Left lung (tissue), 10 donors: Measurements from ENCODE around the gene CRTC1. TPM values are rescaled to one million over a fixed set of nuclear protein-coding genes. Genes with fewer than 3 reads are reported as not detected.

Experiments used
- ATAC-seq: fragments of 200-7000 bp; cut with Tn5 transposase; one replicate; pipeline ENCODE4 v1.9.1; 2020; ENCODE audit warnings: moderate library complexity
- DNase-seq, 4 donors: peaks; one replicate each; pipeline ENCODE4 v3.0.0-alpha.2; 2013 to 2020
- H3K27ac ChIP-seq, 2 donors: fragments of 200-600 bp; sonication (generic) in 1 of 2; one replicate each; pipeline versions ENCODE4 v1.5.0 to v1.8.0; 2020 to 2021
- H3K27me3 ChIP-seq, 2 donors: fragments of 200-600 bp; sonication (generic) in 1 of 2; one replicate each; pipeline versions ENCODE4 v1.5.0 to v1.8.0; 2020 to 2021
- H3K36me3 ChIP-seq, 2 donors: fragments of 200-600 bp; sonication (generic) in 1 of 2; one replicate each; pipeline versions ENCODE4 v1.5.0 to v1.8.0; 2020 to 2021
- H3K4me1 ChIP-seq, 2 donors: fragments of 200-600 bp; one replicate each; pipeline ENCODE4 v1.8.0; 2021
- H3K4me3 ChIP-seq, 2 donors: fragments of 200-600 bp; sonication (generic) in 1 of 2; one replicate each; pipeline versions ENCODE4 v1.5.0 to v1.8.0; 2020 to 2021; ENCODE audit warnings: mild to moderate bottlenecking in 1 of 2
- H3K9me3 ChIP-seq, 2 donors: fragments of 200-600 bp; sonication (generic) in 1 of 2; one replicate each; pipeline versions ENCODE4 v1.5.0 to v1.8.0; 2020 to 2021
- intact Hi-C, 2 donors: fragments of 100-400 bp; cut with DNase I; formaldehyde crosslinking; loops; one replicate each; pipeline versions ENCODE4 v1.11.2 to v1.14.2; 2022
- polyA plus RNA-seq, 6 donors: library from polyadenylated mRNA; unstranded; fragments of 120-200 nt; gene quantifications; one replicate each; pipeline ENCODE4 v1.2.1, GENCODE V29; 2013; ENCODE audit not compliant: insufficient read length in 6 of 6
- total RNA-seq, 2 donors: library from RNA; stranded (reverse); fragmentation: NEBNext Ultra II Directional; extraction: Animal tissue kit (Norgen Biotek cat#: 25700); gene quantifications; one replicate each; pipeline ENCODE4 v1.2.1, GENCODE V29; 2021
- TF ChIP-seq, protein P1 (sequence below), 2 donors: fragments of 200-600 bp; sonication (generic) in 1 of 2; IDR thresholded peaks; one replicate each; pipeline versions ENCODE4 v1.5.0 to v1.8.0; 2021; ENCODE audit warnings: antibody characterized with exemption in 2 of 2
- donor health status: DM: no; HTN: yes; CAD: no.
- donor health status: DM: no; HTN: no; CAD: no.

The CRTC1 gene
- total and polyA plus RNA-seq, 8 donors, result 11.3 to 23.9 (median 14.6) TPM

GRCh38 chr19:18750295-18750970 is 67.0 kb downstream of the CRTC1 start:
- DNase-seq, result peak in 1 of 4 donors; percentile 50
- ATAC-seq, result no peak
- no peak overlapping the region for H3K4me3 ChIP-seq
- H3K27me3 ChIP-seq, result no peaks in the 10 kb centered on the region
- TF ChIP-seq, protein P1, sequence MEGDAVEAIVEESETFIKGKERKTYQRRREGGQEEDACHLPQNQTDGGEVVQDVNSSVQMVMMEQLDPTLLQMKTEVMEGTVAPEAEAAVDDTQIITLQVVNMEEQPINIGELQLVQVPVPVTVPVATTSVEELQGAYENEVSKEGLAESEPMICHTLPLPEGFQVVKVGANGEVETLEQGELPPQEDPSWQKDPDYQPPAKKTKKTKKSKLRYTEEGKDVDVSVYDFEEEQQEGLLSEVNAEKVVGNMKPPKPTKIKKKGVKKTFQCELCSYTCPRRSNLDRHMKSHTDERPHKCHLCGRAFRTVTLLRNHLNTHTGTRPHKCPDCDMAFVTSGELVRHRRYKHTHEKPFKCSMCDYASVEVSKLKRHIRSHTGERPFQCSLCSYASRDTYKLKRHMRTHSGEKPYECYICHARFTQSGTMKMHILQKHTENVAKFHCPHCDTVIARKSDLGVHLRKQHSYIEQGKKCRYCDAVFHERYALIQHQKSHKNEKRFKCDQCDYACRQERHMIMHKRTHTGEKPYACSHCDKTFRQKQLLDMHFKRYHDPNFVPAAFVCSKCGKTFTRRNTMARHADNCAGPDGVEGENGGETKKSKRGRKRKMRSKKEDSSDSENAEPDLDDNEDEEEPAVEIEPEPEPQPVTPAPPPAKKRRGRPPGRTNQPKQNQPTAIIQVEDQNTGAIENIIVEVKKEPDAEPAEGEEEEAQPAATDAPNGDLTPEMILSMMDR (IDR thresholded peaks at IDR 0.05), result no peak
- peaks cover 0 to 37% of the 10 kb centered on the region in 2 donors for H3K36me3 ChIP-seq
- intact Hi-C loops, result no loop called here
- H3K9me3 ChIP-seq, result no peaks in the 10 kb centered on the region
- no peak overlapping the region for H3K27ac ChIP-seq
- H3K4me1 ChIP-seq, result no peaks in the 10 kb centered on the region

GRCh38 chr19:18751571-18751970 is 68.1 kb downstream of the CRTC1 start:
- ATAC-seq (no peak), DNase-seq (no peak)
- H3K36me3 ChIP-seq, result peaks cover 0 to 38% of the 10 kb centered on the region in 2 donors
- H3K4me3 ChIP-seq, result no peak overlapping the region
- H3K27ac ChIP-seq, result no peak overlapping the region
- H3K4me1 ChIP-seq, result no peaks in the 10 kb centered on the region
- intact Hi-C loops, result no loop called here
- H3K27me3 ChIP-seq, result no peaks in the 10 kb centered on the region
- TF ChIP-seq, protein P1 (IDR thresholded peaks at IDR 0.05), result no peak
- H3K9me3 ChIP-seq, result no peaks in the 10 kb centered on the region

GRCh38 chr19:18754501-18754900 is 71.0 kb downstream of the CRTC1 start:
- H3K36me3 ChIP-seq, result peaks cover 0 to 40% of the 10 kb centered on the region in 2 donors
- no peaks in the 10 kb centered on the region for H3K27me3 ChIP-seq
- H3K4me1 ChIP-seq, result no peaks in the 10 kb centered on the region
- no peak for ATAC-seq
- H3K9me3 ChIP-seq, result no peaks in the 10 kb centered on the region
- no peak for DNase-seq
- H3K4me3 ChIP-seq, result no peak overlapping the region
- TF ChIP-seq, protein P1 (IDR thresholded peaks at IDR 0.05), result no peak
- no peak overlapping the region for H3K27ac ChIP-seq
- intact Hi-C loops, result no loop called here

DNA sequence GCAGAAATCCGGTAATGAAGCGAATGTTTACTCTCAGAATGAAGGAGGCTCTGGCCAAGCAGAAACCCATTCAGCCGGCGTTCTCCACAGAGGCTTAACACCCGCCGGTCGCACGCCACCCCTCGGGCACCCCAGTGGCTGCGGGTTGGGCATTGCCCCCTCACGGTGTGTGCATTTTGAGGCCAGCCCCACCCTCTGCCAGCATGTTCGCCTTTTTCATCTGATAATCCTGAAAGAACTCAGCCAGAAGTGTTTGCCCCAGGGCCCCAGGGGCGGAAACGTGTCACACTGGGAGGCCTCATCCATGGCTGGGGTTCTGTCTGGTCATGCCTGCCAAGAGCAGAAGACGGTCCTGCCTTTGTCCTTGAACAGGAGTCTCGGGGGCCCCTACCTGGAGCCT is 73.4 kb downstream of the CRTC1 start:
- Histone ChIP-seq H3K27ac (no peak overlapping the region), H3K9me3 (no peaks in the 10 kb centered on the region), H3K4me3 (no peak overlapping the region), H3K27me3 (no peaks in the 10 kb centered on the region), H3K4me1 (peaks cover 2 to 5% of the 10 kb centered on the region in 2 donors), H3K36me3 (peaks cover 0 to 27% of the 10 kb centered on the region in 2 donors)
- TF ChIP-seq, protein P1 (IDR thresholded peaks at IDR 0.05), result no peak
- ATAC-seq (peak; percentile 71), DNase-seq (peak in 2 of 4 donors; percentile 61 to 76)
- intact Hi-C loops, result no loop called here

GRCh38 chr19:18759304-18759994 is 76.0 kb downstream of the CRTC1 start:
- Histone ChIP-seq H3K27me3 (no peaks in the 10 kb centered on the region), H3K9me3 (no peaks in the 10 kb centered on the region), H3K4me3 (no peak overlapping the region), H3K4me1 (peaks cover 9 to 10% of the 10 kb centered on the region in 2 donors), H3K27ac (no peak overlapping the region), H3K36me3 (peaks cover 0 to 5% of the 10 kb centered on the region in 2 donors)
- TF ChIP-seq, protein P1 (IDR thresholded peaks at IDR 0.05), result no peak
- DNase-seq (no peak), ATAC-seq (no peak)
- intact Hi-C loops, result no loop called here
